Measurements from ENCODE around the gene NHLRC4.

NHLRC4 gene

DNA sequence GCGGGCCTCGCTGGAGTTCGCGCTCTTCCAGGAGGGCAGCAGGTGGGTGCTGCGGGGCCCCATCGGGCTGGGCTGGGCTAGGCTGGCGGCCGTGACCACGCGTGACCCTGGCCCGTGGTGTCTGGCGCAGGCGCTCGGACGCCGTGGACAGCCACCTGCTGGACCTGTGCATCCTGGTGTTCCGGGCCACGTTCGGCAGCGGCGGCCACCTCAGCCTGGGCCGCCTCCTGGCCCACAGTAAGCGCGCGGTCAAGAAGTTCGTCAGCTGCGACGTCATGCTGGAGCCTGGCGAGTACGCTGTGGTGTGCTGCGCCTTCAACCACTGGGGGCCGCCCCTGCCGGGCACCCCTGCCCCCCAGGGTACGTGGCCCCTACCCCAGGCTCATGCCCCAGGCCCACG, 14.6 kb upstream of the NHLRC4 start:
- no peak for DNase-seq (ENCODE audit: low read depth in 2 of 2, low spot score in 1 of 2)

DNA sequence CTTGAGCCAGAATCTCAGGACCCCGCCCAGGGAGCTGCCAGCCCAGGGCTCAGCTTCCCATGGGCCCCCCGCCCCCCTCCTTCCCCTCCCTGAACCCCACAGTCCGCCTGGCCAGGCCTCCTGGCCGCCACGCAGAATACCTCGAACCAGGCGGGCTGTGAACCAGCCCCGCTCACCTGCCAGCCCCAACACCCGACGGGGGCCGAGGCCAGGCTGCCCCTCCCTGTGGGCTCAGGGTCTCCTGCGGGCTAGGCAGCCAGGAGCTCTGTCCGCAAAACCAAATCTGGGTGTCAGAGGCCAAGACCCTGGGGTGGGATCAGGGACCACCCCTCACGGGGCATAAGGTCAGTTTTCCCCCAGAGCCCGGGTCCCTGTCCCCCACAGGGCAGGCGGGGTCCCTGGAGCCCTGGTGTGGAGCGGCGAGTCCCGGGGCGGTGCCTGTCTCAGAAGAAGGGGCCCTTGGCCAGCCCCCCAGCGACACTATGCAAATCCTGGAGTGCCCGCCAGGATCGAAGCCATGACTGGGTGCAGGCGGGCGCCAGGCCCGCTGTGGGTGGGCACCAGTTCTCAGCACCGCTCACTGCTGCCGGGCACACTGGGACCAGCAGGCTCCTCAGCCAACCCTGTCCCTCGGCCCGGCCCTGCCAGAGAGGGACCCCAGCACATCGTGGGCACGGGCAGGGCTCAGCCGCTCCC, 13.1 kb upstream of the NHLRC4 start:
- no peak for DNase-seq (ENCODE audit: low read depth in 2 of 2, low spot score in 1 of 2)

DNA sequence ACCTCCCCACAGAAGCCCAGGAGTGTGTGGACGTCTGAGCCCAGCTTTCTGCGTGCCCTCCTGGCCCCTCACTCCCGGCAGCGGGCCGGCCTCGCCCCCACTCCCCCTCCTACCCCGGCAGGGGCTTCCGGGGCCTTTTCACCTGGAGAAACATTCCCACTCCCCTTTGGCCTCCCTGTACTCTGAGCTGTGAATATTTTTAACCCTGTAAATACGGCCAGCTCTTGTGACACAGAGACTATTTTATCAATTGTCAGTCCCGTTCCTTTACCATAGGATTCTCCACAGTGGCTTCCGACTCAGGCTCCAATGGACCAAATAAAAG, 12.5 kb upstream of the NHLRC4 start:
- no peak for DNase-seq (ENCODE audit: low read depth in 2 of 2, low spot score in 1 of 2)

DNA sequence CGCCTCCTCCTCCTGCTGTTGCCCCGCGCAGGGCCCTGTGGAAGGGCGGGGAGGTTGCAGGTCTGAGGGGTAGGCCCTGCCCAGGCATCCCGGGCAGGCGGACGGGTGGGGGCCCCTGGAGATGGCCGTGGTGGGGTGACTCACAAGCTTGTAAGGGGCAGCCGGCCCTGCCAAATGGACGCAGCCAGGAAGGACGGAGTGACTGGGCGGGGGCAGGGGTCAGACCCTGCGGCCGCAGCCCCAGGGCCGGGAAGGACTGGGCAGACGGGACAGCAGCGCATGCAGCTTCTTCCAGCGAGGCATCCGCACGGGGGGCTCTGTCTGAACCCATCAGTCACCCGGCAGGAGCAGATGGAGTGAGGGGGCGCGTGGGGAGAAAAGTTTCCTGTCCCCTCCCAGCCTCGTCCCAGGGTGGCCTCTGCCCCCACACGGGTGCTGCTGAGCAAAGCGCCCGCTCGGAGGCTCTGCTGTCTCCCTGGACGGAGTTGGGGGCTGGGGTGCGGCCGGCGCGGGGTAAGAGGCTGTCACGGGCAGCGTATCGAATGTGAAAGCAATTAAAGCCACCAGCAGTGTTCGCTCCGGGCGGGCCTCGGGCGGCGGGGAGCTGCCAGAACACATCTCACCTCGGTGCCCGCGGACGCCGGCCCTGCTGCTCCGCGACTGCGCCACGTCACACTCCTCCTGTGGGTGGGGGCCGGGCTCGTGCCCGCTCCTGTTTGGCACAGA, 12.0 kb upstream of the NHLRC4 start:
- DNase-seq (ENCODE audit: low read depth in 2 of 2, low spot score in 1 of 2), result no peak

DNA sequence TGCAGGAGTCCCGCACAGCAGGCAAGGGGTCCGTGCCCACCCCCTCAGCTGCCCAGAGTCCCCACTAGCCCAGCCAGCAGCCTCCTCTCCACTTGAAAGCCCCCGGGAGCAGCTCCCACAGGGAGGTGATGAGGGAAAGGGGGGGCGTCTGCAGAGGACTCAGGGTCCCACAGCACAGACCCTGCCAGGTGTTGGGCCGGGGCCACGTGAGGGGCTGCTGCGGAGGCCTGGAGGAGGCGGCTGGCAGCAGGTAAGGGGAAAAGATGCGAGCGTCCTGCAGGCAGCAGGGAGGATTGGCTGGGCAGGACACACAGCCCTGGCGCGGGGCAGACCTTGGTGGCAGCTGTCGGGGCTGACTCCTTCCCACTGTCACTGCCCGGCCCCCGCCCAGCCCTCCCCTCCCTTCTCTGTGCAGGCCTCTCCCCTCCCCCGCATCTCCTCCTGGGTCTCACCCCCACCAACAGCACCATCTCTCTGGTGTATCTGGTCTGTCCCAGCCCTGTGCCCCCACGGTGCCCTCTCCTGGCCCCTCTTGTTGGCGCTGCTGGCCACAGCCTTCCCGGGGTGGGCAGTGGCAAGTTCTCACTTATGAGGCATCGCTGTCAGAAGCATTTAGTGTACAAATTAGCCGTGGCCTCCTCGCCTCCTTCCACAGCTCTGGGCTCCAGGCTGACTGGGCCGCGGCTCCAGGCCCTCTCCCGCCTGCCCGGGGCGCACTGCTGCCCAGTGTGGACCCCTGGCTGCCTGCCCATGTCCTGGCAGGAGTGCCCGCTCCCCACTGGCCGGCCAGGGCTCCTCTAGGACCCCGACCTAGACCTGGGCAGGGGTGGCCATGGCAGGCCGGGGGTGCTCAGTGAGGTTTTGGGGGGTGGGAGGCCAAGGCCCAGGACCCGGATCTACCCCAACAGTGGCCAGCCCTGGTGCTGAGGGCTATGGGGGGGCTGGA, 11.0 kb upstream of the NHLRC4 start:
- no peak for DNase-seq (ENCODE audit: low read depth in 2 of 2, low spot score in 1 of 2)

DNA sequence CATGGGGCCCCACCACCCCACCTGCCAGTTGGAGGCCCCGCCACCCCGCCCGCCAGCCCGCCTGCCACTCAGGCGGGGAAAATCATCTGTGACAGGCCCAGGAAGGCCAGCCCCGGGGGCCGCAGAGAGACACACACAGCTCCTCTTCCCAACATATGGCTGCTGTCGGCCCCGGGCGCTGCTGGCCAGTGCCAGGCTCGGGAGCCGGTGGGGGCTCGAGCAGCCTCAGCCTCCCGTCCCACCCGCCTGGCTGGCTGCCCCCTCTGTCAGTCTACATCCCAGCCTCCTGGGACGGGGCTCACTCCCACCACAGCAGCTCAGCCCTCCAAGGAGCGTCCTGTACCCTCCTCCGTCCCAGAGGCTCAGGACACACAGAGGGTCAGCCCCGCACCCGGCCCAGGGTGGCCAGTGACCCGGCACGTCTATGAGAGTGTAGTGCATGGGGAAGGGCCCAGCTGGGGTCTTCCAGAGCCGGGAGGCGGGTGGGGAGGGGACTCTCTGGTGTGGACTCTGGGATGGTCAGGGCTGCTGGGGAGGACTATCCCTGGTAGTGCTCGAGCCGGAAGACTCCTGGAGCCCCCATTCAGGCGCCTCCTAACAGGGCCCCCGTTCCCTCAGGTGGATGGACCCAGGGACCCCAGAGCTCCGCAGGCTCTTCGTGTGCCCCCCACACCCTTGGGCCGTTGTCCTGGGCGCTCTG, 10.2 kb upstream of the NHLRC4 start:
- DNase-seq (ENCODE audit: low read depth in 2 of 2, low spot score in 1 of 2), result no peak

DNA sequence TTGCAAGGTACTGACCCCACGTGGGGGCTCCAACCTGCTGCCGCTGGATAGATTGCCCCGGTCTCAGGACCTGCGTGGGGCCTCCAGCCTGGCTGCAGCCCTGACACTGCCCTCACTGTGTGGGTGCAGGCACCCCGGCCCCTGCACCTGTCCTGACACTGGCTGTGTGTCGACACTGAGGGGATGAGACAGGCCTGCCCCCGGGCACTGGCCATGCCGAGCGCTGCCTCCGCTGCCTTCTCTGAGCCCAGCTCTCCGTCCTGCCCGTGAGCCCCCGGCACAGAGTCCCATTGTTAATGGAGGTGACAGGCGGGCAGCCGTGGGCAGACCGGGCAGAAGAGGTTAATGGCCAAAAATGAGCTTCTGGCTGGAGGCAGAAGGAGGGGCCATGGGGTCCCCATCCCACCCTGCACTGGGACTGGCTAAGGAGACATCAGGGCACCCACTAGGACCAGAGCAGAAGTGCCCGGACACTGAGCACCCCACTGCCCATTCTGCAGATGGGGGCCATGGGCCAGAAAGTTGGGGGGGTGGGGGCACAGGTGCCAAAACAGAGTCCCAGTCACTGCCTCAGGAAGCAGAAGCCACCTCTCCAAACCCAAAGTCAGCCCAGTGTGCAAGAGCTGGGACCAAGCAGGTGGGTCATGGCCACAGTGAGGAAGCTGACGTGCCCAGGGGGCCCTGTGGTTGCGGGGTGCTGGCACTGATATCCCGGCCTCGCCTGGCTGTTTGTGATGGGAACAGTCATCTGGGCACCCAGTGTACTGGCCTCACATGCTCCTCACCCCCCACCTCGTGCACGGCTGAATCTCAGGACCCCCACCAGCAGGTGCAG, 9.1 kb upstream of the NHLRC4 start:
- no peak for DNase-seq (ENCODE audit: low read depth in 2 of 2, low spot score in 1 of 2)

DNA sequence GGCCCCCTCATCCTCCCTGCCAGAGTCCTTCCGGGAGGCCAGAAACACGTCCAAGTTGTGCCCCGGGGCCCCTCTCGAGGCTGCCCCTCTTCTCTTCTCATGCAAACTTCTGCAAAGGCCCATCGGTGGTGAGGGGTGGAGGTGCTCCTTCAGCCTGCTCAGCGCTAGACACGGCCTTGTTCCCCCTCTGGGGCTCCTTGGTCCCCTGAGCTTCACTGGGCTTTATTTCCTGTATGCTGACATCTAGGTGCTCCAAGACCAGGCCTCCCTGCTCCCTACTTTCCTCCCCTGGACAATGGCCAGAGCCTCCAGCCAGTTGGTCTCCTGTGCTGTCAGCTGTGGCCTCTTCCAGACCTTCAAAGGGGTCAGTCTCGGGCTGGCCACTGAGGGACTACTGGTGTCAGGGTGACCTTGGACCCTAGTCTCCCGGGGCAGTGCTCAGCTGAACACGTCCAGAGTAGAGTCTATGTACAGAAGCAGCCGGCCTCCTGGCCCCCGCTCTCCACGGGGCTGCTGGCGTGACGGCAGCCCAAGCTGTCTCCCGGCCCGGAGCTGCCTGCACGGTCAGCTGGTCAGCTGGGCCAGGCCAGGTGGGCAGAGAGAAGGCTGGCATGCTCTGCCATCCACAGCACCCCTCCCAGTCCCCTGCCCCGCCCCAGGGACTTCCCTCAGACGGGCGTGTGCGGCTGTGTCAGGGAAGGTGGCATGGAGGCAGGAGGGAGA, 8.3 kb upstream of the NHLRC4 start:
- DNase-seq (ENCODE audit: low read depth in 2 of 2, low spot score in 1 of 2), result no peak

DNA sequence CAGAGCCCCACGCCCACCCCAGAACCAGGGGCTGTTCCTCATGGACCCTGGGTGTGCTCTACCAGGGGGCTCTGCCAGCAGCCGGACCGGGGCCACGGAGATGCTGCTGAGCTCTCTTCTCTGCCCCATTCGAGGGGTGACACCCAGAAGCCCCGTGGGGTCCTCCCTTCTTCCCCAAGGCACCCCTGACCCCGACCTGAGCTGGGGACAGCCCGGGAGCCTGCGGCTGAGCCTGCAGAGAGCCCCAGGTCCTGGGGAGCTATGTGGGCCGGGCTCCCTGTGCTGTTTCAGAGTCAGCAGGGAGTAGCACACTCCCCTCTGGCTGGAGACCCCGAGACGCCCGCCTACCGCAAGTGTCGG, 7.8 kb upstream of the NHLRC4 start:
- no peak for DNase-seq (ENCODE audit: low read depth in 2 of 2, low spot score in 1 of 2)

DNA sequence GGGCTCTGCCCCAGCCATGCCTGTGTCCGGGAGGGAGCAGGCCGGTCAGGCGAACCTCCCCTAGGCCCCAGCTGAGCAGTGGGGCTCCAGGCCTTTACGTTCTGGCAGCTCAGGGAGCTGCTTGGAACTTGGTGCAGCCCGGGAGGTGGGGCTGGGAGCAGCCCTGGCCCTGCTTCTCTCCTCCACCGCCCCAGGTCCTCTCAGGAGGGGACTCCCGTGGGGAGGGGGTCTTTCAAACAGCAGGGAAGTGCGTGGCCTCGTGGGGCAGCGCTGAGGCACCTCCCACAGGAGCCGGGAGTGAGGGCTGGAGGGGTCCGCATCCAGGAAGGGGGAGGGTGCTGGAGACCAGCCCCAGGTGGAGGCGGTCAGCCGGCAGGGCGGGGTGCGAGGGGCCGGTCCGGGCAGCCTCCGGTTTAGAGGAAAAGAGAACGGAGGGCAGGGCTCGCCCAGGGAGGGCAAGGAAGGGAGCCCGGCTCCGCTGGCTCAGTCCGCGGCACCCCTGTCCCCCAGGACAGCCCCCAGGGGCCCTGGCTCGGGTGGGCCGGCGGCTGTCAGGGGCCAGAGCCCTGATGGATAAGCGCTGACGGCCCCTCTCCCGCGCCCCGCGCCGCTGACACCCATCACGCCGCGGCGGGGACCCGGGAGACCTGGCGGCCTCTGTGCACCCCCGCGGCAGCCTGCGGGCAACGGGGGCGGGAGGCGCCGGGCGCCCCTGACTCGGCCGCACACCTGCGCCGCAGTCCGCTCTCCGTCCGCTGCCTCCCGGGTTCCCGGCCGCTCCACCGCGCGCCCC, 7.2 kb upstream of the NHLRC4 start:
- DNase-seq (ENCODE audit: low read depth in 2 of 2, low spot score in 1 of 2), result no peak

DNA sequence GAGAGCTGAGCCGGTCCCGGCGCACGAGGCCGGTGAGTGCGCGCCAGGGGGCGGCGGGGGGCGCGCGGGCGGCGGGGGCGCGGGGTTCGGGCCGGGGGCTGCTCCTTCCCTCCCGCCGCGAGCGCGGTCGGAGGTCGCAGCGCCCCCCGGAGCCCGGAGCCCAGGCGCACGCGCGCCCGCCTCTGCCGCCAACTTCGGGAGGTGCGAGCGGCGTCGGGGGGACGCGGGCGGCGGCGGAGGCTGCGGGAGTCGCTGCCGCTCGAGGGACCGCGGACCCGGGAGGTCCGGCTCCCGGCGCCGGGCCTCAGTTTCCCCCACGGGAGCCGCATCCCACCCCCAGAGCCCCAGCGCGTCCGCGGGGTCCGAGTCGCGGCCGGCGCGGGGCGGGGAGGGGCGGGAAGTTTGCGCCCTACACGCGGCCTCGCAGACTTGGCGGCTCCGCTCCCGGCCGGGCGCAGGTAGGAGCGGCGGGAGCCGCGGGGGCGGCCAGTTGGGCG, 6.6 kb upstream of the NHLRC4 start, which contains the start of gene PRR35:
Gene PRR35 (plus strand): TSS at position 191 of the 497 bp plus-strand sequence. CDS start 2,901 bp downstream, outside the sequence.
- DNase-seq (ENCODE audit: low read depth in 2 of 2, low spot score in 1 of 2), result no peak

DNA sequence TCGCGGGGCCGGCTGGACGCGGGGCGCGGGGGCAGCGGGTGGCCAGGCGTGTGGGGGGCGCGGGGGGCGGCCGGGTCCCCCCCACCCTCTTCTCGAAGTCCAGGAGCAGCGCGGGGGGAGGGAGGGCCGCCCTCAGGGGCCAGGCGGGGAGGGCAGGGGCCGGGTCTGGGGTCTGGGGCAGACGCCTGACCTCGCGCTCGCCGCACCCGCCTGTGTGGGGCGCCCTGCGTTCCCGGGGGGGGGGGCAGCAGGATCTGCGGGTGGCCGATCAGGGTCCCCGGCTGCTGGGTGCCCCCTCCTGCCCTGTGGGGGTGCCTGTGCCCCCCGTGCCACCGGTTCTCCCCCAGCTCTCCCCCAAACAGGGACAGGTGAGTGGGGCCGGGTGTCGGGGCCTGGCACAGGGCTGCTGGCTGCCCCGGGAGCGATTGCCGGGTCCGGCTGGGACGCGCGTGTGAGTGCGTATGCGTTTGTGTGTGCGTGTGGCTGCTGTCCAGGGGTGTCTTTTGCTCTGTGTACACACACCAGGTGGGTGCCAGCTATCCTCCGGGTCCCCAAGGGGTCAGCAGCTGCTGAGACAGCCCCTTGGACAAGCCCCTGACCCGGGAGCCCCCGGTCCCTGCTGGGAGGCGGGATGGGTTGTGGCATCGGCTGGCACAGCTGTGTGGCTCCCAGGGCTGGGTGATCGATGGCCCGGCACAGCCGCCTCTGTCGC, 5.9 kb upstream of the NHLRC4 start:
- DNase-seq (ENCODE audit: low read depth in 2 of 2, low spot score in 1 of 2), result no peak

DNA sequence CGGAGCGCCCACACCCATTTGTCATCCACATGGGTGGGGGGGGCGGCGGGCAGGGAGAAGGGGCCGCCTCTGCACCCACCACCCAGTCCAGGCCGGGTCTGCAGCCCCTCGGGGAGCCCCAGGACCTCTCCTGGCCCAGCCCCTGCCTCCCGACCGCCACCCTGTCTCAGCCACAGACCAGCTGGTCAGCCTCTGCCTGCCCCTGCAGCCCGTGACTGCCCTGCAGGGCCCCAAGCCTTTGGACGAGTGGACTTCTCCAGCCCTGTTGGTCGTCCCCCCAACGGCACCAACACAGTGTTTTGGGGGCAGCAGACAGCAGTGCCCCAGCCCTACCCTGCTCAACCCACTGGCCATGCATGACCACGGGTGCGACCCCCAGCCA, 5.4 kb upstream of the NHLRC4 start:
- no peak for DNase-seq (ENCODE audit: low read depth in 2 of 2, low spot score in 1 of 2)

DNA sequence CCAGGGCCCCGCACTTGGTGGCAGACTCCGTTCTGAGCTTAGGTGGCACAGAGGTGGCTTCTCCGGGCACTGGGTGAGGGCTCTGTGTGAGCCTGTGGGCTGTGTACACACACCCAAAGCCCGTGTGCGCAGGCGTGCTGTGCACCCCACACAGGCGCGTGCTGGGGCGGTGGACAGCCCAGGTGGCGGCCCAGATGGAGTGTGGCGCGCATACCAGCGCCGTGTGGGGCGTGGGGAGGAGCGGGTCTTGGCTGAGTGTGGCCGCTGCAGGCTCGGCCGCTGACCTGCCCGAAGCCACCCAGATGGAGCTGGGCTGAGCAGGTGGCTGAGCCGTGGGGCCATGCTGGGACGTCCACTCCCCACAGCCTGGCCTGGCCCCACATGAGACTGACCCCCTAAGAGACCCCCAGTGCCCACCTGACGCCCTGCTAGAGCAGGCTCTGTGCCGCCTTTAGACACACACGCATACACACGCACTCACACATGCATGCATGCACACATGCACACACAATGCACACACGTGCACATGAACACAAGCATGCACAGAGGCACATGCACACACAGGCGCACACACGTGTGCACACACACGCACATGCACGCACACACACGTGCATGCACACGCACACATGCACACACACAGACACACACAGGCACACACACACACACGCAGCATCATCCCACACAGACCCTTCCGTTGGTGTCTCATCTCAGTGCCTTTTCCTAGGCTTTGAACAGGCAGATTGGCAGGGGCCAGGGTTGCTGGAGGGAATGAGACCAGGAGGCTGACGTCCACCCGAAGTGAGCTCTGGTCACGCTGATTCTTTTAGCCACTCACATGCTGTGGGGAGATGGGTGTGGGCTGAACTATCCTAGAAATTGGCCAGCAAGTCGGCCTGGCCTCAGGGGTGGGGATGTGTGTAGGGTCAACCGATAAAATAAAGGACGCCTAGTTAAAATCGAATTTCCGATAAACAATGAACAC, 4.6 kb upstream of the NHLRC4 start:
- no peak for DNase-seq (ENCODE audit: low read depth in 2 of 2, low spot score in 1 of 2)

DNA sequence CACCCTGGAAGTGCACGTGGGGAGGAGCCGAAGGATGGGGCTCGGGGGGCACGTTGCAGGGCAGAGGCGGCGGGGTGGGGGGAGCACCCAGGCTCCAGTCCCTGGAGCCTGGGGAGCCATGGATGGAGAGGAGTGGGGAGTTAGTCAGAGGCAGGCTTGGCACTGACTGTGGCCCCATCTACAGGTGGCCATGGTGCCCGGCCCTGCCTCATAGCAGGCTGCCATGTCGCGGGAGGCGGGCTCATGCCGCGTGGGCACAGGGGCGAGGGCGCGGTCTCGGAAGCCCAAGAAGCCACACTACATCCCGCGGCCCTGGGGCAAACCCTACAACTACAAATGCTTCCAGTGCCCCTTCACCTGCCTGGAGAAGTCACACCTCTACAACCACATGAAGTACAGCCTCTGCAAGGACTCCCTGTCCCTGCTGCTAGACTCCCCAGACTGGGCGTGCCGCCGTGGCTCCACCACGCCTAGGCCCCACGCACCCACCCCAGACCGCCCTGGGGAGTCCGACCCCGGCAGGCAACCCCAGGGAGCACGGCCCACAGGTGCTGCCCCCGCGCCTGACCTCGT, 3.6 kb upstream of the NHLRC4 start:
- no peak for DNase-seq (ENCODE audit: low read depth in 2 of 2, low spot score in 1 of 2)

DNA sequence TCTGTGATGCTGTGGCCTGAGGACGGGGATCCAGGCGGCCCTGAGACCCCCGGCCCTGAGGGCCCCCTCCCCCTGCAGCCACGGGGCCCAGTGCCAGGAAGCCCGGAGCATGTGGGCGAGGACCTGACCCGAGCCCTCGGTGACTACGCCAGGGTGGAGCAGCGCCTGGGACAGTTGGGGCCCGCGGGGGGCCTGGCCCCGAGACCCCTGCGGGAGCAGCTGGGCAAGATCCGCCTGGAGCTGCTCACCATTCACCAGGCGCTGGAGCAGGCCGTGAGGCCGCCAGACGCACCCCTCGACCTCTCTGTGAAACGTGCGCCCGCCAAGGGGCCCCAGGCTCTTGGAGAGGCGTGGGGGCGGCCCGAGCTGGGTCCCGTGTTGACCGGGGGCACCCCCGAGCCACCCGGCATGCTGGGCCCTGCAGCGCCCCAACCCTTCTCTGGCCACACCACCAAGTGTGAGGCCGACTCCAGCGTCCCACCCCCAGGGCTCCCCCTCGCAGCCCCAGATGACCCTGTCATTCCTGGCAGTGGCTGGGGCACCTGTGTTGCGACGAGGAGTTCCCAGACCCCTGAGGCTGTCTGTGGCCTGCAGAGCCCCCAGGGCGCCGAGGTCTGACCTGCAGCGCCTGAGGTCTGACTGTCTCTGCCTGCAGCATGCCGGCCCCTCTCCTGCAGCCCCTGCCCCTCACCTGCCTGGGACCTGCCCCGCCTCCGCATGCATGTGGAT, 2.0 kb upstream of the NHLRC4 start:
- no peak for DNase-seq (ENCODE audit: low read depth in 2 of 2, low spot score in 1 of 2)

Data from stimulated activated CD8-positive, alpha-beta memory T cell treated with anti-CD3 and anti-CD28 coated beads, Interleukin-4, amount 100 ng/mL, for 4 hours (primary cell).